Measurements from ENCODE around the gene TST.
A peak's percentile ranks its signal among the peaks of the same experiment; 100 is the strongest.

Gene TST

DNA sequence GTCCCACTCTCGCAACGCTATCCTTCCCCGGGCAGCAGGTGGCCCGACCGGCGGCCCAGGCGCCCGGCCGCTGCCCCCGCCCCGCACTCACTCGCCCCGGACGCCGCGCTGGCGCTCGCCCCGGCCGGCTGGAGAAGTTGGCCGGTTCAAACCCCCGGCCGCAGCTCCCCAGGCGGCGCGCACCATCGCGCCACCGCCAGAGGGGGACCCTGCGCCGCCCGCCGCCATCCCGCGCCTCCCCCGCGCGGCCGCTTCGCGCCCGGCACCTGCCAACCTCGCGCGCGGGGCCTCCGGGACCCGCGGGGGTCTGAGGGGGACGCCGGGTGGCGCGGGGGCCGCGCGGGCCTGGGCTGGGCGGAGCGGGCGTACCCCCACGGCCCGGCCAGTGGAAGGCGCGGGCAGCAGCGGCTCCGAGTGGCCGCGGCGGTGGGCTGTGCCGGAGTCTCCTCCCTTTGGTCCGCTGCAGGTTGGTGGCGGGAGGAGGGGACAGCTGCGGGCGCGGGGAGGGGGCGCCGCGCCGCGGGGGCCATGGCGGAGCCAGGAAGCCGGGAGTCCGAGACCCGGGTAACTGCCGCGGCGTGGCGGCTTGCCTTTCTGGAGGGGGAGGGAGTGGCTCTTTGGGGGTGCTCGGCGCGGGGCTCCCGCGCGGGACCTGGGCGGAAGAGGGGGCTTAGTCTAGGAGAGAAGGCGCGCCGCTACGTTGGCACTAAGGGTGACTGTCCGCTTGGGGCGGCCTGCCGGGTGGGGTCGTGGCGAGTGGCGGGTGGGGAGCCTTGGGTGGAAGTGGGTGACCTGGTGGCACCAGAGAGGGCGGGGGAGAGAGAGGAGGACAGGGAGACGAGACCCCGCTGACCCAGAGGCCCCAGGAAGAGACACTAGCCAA lies at the start of gene TST, which contains the start of gene MPST:
TSS of gene TST (minus strand) at position 139 of the 883 bp plus-strand sequence. CDS start 715 bp downstream, outside the sequence.
TSS of gene MPST (plus strand) at position 434 of the 883 bp plus-strand sequence. CDS start at position 529, 95 bp downstream.
- no peak for TF ChIP-seq CTCF (IDR thresholded peaks at IDR 0.05; ENCODE audit: insufficient read depth, low read depth, low read length, missing control alignments)
- peak within 1 kb of the TSS; percentile 66 for H3K4me3 ChIP-seq (ENCODE audit: low read length)
- peak; percentile 65 for DNase-seq (ENCODE audit: low read depth)

DNA sequence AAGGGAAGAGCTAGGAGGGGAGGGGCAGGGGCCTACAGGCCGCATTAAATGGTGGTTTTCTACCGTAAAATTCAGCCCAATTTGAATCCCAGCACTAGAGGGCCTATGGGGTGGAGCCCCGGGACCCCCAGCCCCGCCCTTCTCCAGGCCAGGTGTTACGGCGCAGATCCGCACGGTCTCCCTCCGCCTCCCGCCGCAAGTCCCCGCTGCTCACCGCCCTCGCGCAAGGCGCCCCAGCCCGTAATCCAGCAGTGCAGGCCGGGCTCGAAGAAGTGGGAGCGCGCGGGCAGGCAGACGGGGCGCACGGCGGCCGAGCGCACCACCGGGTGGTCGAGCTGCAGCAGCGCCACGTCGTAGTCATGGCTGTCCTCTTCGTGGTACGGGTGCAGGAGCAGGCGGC lies 49.6 kb upstream of the TST start:
- no peak for TF ChIP-seq CTCF (IDR thresholded peaks at IDR 0.05; ENCODE audit: insufficient read depth, low read depth, low read length, missing control alignments)
- no peak overlapping the region for H3K4me3 ChIP-seq (ENCODE audit: low read length)
- DNase-seq (ENCODE audit: low read depth), result no peak

- no peak for TF ChIP-seq CTCF (IDR thresholded peaks at IDR 0.05; ENCODE audit: insufficient read depth, low read depth, low read length, missing control alignments)
- no peak for DNase-seq (ENCODE audit: low read depth)
- no peak overlapping the region for H3K4me3 ChIP-seq (ENCODE audit: low read length)
These were observed 48.2 kb upstream of the TST start for GRCh38 chr22:37067428-37067827.

DNA sequence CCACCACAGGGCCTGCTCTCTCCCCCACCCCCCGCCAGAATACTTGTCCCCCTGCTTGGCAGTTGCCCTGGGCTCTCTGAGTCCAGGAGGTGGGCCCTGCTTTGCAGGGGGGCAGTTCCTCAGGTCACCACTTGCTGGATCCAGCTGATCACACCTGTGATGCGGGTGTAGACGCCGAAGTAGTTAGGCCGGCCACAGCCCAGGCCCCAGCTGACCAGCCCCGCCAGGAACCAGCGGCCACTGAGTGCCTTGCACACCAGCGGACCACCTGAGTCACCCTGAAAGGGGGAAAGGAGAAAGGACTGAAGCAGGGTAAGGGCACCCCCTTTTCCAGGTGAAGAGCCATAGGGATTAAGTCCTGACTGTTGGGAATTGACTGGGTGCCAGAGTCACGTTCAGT lies 46.7 kb upstream of the TST start:
- no peak for TF ChIP-seq CTCF (IDR thresholded peaks at IDR 0.05; ENCODE audit: insufficient read depth, low read depth, low read length, missing control alignments)
- H3K4me3 ChIP-seq (ENCODE audit: low read length), result no peak overlapping the region
- no peak for DNase-seq (ENCODE audit: low read depth)

GRCh38 chr22:37065180-37065579 lies 45.9 kb upstream of the TST start:
- no peak overlapping the region for H3K4me3 ChIP-seq (ENCODE audit: low read length)
- TF ChIP-seq CTCF (IDR thresholded peaks at IDR 0.05; ENCODE audit: insufficient read depth, low read depth, low read length, missing control alignments), result no peak
- DNase-seq (ENCODE audit: low read depth), result no peak

- TF ChIP-seq CTCF (IDR thresholded peaks at IDR 0.05; ENCODE audit: insufficient read depth, low read depth, low read length, missing control alignments), result no peak
- H3K4me3 ChIP-seq (ENCODE audit: low read length), result no peak overlapping the region
These were observed 45.3 kb upstream of the TST start for GRCh38 chr22:37064553-37064952.

More at GRCh38 chr22:37064553-37064952, 45.3 kb upstream of the TST start:
- no peak for DNase-seq (ENCODE audit: low read depth)
